H9 (cell line): ENCODE measurements around the gene TRPV6. TPM values are rescaled to one million over a fixed set of nuclear protein-coding genes. Genes with fewer than 3 reads are reported as not detected.

Experiments used
- DNase-seq: peaks from one replicate; pipeline ENCODE4 v3.0.0-alpha.2; 2017
- H2AFZ ChIP-seq: one replicate; pipeline ENCODE4 v1.6.1; 2013; ENCODE audit warnings: mild to moderate bottlenecking, low read length, control low read depth, moderate library complexity
- H2AK5ac ChIP-seq: 2 replicates; pipeline ENCODE4 v1.6.1; 2013; ENCODE audit warnings: low read length, control low read depth, mixed read lengths; ENCODE audit not compliant: insufficient read length
- H2BK120ac ChIP-seq: one replicate; pipeline ENCODE4 v1.6.1; 2013; ENCODE audit warnings: low read depth, mild to moderate bottlenecking, low read length, control low read depth, inconsistent platforms; ENCODE audit not compliant: poor library complexity, severe bottlenecking
- H2BK12ac ChIP-seq: 2 replicates; pipeline ENCODE4 v1.6.1; 2013; ENCODE audit warnings: low read length, control low read depth, mixed read lengths, low read depth; ENCODE audit not compliant: insufficient read length
- H2BK15ac ChIP-seq: 2 replicates; pipeline ENCODE4 v1.6.1; 2013; ENCODE audit warnings: low read depth, low read length, control low read depth
- H2BK20ac ChIP-seq: one replicate; pipeline ENCODE4 v1.6.1; 2013; ENCODE audit warnings: low read depth, mild to moderate bottlenecking, low read length, control low read depth, inconsistent platforms; ENCODE audit not compliant: poor library complexity, severe bottlenecking
- H2BK5ac ChIP-seq: 2 replicates; pipeline ENCODE4 v1.6.1; 2013; ENCODE audit warnings: low read length, control low read depth, mixed read lengths; ENCODE audit not compliant: insufficient read length
- H3K14ac ChIP-seq: 2 replicates; pipeline ENCODE4 v1.6.1; 2013; ENCODE audit warnings: low read length, control low read depth; ENCODE audit not compliant: insufficient read depth
- H3K18ac ChIP-seq: 2 replicates; pipeline ENCODE4 v1.6.1; 2013; ENCODE audit warnings: low read depth, mild to moderate bottlenecking, mixed read lengths, low read length, control low read depth; ENCODE audit not compliant: insufficient read length
- H3K23ac ChIP-seq: 2 replicates; pipeline ENCODE4 v1.6.1; 2013; ENCODE audit warnings: low read length, control low read depth, mixed read lengths, low read depth; ENCODE audit not compliant: insufficient read length
- H3K23me2 ChIP-seq: 2 replicates; pipeline ENCODE4 v1.6.1; 2013; ENCODE audit warnings: low read depth, mild to moderate bottlenecking, mixed read lengths, low read length, control low read depth; ENCODE audit not compliant: insufficient read length, poor library complexity, severe bottlenecking
- H3K27ac ChIP-seq: 2 replicates; pipeline ENCODE4 v1.5.1; 2013; ENCODE audit warnings: low read length, control low read depth, mixed read lengths, low read depth; ENCODE audit not compliant: insufficient read length
- H3K27me3 ChIP-seq: 2 replicates; pipeline ENCODE4 v1.6.1; 2013; ENCODE audit warnings: low read length, control low read depth, inconsistent platforms; ENCODE audit not compliant: insufficient read depth
- H3K4ac ChIP-seq: 2 replicates; pipeline ENCODE4 v1.6.1; 2013; ENCODE audit warnings: low read depth, mild to moderate bottlenecking, control low read depth, inconsistent platforms, low read length, moderate library complexity
- H3K4me1 ChIP-seq: 2 replicates; pipeline ENCODE4 v1.6.1; 2013; ENCODE audit warnings: low read length, control low read depth, inconsistent platforms; ENCODE audit not compliant: insufficient read depth
- H3K4me2 ChIP-seq: 2 replicates; pipeline ENCODE4 v1.6.1; 2013; ENCODE audit warnings: low read length, control low read depth, mixed read lengths; ENCODE audit not compliant: insufficient read length, insufficient read depth
- H3K56ac ChIP-seq: 2 replicates; pipeline ENCODE4 v1.6.1; 2013; ENCODE audit warnings: low read depth, mild to moderate bottlenecking, mixed read lengths, low read length, control low read depth; ENCODE audit not compliant: insufficient read length
- H3K79me1 ChIP-seq: 2 replicates; pipeline ENCODE4 v1.6.1; 2013; ENCODE audit warnings: low read depth, mild to moderate bottlenecking, moderate library complexity, low read length, control low read depth, inconsistent platforms; ENCODE audit not compliant: insufficient read depth, poor library complexity, severe bottlenecking
- H3K79me2 ChIP-seq: 2 replicates; pipeline ENCODE4 v1.6.1; 2013; ENCODE audit warnings: low read length, control low read depth, inconsistent platforms; ENCODE audit not compliant: insufficient read depth
- H3K9ac ChIP-seq: 2 replicates; pipeline ENCODE4 v1.6.1; 2013; ENCODE audit warnings: low read length, control low read depth, mixed read lengths; ENCODE audit not compliant: insufficient read length; ENCODE audit errors: extremely low read depth
- H3K9me3 ChIP-seq: one replicate; pipeline ENCODE4 v1.6.1; 2013; ENCODE audit warnings: low read depth, low read length, inconsistent platforms; ENCODE audit not compliant: control insufficient read depth
- H3T11ph ChIP-seq: one replicate; pipeline ENCODE4 v1.6.1; 2013; ENCODE audit warnings: mild to moderate bottlenecking, low read length, control low read depth, inconsistent platforms
- H4K20me1 ChIP-seq: one replicate; pipeline ENCODE4 v1.6.1; 2013; ENCODE audit not compliant: control insufficient read depth, insufficient read length, insufficient read depth
- H4K5ac ChIP-seq: 2 replicates; pipeline ENCODE4 v1.6.1; 2013; ENCODE audit warnings: low read depth, mild to moderate bottlenecking, mixed read lengths, low read length, control low read depth; ENCODE audit not compliant: insufficient read length
- H4K8ac ChIP-seq: replicated peaks from 2 replicates; pipeline ENCODE4 v1.6.1; 2013; ENCODE audit warnings: low read length, control low read depth, mixed read lengths, low read depth; ENCODE audit not compliant: insufficient read length
- H4K91ac ChIP-seq: 2 replicates; pipeline ENCODE4 v1.6.1; 2013; ENCODE audit warnings: low read depth, mild to moderate bottlenecking, moderate library complexity, mixed read lengths, low read length, control low read depth; ENCODE audit not compliant: insufficient read length
- H3K27ac Mint-ChIP-seq, 3 experiments: 2 replicates in 2 of 3; 3 replicates in 1 of 3; pipeline ENCODE4 v1.8.0; 2020 to 2021; ENCODE audit warnings: mixed read lengths in 3 of 3, mild to moderate bottlenecking in 1 of 3, moderate library complexity in 1 of 3
- H3K27me3 Mint-ChIP-seq: 2 replicates; pipeline ENCODE4 v1.8.0; 2021; ENCODE audit warnings: low read depth, mild to moderate bottlenecking, moderate library complexity, mixed read lengths
- H3K36me3 Mint-ChIP-seq, 3 experiments: 2 replicates in 2 of 3; 3 replicates in 1 of 3; pipeline ENCODE4 v1.8.0; 2020 to 2021; ENCODE audit warnings: low read depth in 3 of 3, mixed read lengths in 3 of 3; ENCODE audit not compliant: insufficient read depth in 1 of 3
- H3K4me1 Mint-ChIP-seq, 2 experiments: 2 replicates each; pipeline ENCODE4 v1.8.0; 2020; ENCODE audit warnings: mixed read lengths in 2 of 2
- H3K4me3 Mint-ChIP-seq, 2 experiments: 2 replicates in 1 of 2; 3 replicates in 1 of 2; pipeline ENCODE4 v1.8.0; 2020 to 2021; ENCODE audit warnings: mild to moderate bottlenecking in 2 of 2, mixed read lengths in 2 of 2, moderate library complexity in 1 of 2
- H3K9me3 Mint-ChIP-seq, 2 experiments: 2 replicates in 1 of 2; 3 replicates in 1 of 2; pipeline ENCODE4 v1.8.0; 2020; ENCODE audit warnings: mild to moderate bottlenecking in 2 of 2, mixed read lengths in 2 of 2, moderate library complexity in 1 of 2
- WGBS: extraction: QIAGEN DNeasy Blood & Tissue Kit; methylation state at CpG from one replicate; pipeline ENCODE4 v1.1.7; 2013; ENCODE audit warnings: missing lambda C conversion rate, low lambda C conversion rate, mixed read lengths; ENCODE audit not compliant: insufficient read length; ENCODE audit errors: extremely low coverage; 5-methylcytosine and 5-hydroxymethylcytosine counted together
- total RNA-seq: library from RNA; stranded (reverse); gene quantifications from 2 replicates; pipeline ENCODE4 v1.2.1, GENCODE V29; 2021
- TF ChIP-seq, protein P1 (sequence below): fragments of 200-600 bp; sonication (generic); conservative IDR thresholded peaks from 3 replicates; pipeline ENCODE4 v1.8.0; 2021; ENCODE audit warnings: antibody characterized with exemption, mild to moderate bottlenecking

Gene TRPV6
- total RNA-seq, 1 experiment from 2014 or later, result 0.61 TPM

DNA sequence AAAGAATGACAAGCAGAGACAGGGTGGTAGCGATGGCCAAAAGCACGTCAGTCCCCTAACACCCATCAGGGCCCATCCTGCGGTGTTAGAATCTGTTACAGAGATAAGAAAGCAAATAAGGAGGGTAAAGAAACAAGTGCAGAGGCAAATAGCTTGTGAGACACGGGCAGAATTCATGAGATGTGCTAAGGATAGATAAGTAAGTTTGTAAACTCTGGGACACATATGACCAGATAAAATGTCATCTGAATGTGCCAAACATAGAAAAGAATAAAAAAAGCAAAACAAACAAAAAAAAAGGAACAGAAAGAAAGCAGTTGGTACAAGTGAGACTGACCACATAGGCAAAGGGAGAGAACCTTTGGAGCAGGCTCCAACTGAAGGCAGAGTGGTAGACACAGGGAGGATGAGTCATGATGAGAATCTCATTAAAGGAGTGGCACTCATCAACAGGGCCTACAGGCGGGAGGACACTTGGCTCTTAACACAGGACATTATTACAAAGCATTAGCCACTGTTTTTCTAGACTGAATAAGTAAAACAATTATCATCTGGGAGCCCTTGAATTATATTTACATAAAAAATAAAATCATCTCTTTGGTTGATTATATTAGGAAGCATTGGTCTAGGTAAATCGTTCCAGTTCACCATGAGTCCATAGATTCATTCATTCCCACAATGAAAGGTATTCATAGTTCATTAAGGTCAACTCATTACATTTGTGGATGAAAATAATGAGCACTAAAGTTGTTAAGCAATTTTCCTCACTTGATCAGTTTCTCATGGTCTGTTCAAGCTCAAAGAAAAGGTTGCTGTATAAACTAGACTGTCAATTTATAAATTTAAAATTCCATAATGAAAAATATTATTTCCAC, 52.1 kb downstream of the TRPV6 start:
- no peaks in the 10 kb centered on the region for H3K79me2 ChIP-seq
- Mint-ChIP-seq H3K4me3 (no peak overlapping the region), H3K9me3 (no peaks in the 10 kb centered on the region), H3K27me3 (peaks cover 3% of the 10 kb centered on the region), H3K27ac (no peak overlapping the region), H3K4me1 (no peaks in the 10 kb centered on the region), H3K36me3 (no peaks in the 10 kb centered on the region)
- no peak overlapping the region for H4K91ac ChIP-seq
- no CpG with 5 or more reads among the region's 6 CpGs for WGBS
- H3K23ac ChIP-seq, result no peak overlapping the region
- H3K4me2 ChIP-seq, result no peak overlapping the region
- H2BK12ac ChIP-seq, result no peak overlapping the region
- H3K79me1 ChIP-seq, result no peaks in the 10 kb centered on the region
- no peaks in the 10 kb centered on the region for H3K23me2 ChIP-seq
- H4K20me1 ChIP-seq, result no peaks in the 10 kb centered on the region
- H3T11ph ChIP-seq, result no peak overlapping the region
- H3K4me1 ChIP-seq, result no peaks in the 10 kb centered on the region
- no peak overlapping the region for H2BK5ac ChIP-seq
- no peaks in the 10 kb centered on the region for H3K9me3 ChIP-seq
- H3K27me3 ChIP-seq, result no peaks in the 10 kb centered on the region
- TF ChIP-seq, protein P1, sequence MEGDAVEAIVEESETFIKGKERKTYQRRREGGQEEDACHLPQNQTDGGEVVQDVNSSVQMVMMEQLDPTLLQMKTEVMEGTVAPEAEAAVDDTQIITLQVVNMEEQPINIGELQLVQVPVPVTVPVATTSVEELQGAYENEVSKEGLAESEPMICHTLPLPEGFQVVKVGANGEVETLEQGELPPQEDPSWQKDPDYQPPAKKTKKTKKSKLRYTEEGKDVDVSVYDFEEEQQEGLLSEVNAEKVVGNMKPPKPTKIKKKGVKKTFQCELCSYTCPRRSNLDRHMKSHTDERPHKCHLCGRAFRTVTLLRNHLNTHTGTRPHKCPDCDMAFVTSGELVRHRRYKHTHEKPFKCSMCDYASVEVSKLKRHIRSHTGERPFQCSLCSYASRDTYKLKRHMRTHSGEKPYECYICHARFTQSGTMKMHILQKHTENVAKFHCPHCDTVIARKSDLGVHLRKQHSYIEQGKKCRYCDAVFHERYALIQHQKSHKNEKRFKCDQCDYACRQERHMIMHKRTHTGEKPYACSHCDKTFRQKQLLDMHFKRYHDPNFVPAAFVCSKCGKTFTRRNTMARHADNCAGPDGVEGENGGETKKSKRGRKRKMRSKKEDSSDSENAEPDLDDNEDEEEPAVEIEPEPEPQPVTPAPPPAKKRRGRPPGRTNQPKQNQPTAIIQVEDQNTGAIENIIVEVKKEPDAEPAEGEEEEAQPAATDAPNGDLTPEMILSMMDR, result no peak
- DNase-seq, result no peak
- no peak overlapping the region for H3K9ac ChIP-seq
- no peak overlapping the region for H2AFZ ChIP-seq
- H2BK120ac ChIP-seq, result no peak overlapping the region
- no peak overlapping the region for H2BK20ac ChIP-seq
- H3K56ac ChIP-seq, result no peak overlapping the region
- H3K14ac ChIP-seq, result no peak overlapping the region
- no peak overlapping the region for H3K18ac ChIP-seq
- no peak overlapping the region for H3K27ac ChIP-seq
- no peak overlapping the region for H2AK5ac ChIP-seq
- no peak overlapping the region for H4K5ac ChIP-seq
- H4K8ac ChIP-seq, result no peak overlapping the region
- H2BK15ac ChIP-seq, result no peak overlapping the region
- no peak overlapping the region for H3K4ac ChIP-seq
